GM12801 (cell line): Measurements from ENCODE around the gene HOXA3.

Source experiments
- TF ChIP-seq, protein P1 (sequence below): IDR thresholded peaks from one replicate; pipeline ENCODE4 v1.5.1; 2011; ENCODE audit warnings: control low read depth; ENCODE audit not compliant: insufficient read length; ENCODE audit errors: extremely low read depth

The HOXA3 gene

GRCh38 chr7:27197137-27198042 lies 45.0 kb upstream of the HOXA3 start:
- TF ChIP-seq, protein P1, sequence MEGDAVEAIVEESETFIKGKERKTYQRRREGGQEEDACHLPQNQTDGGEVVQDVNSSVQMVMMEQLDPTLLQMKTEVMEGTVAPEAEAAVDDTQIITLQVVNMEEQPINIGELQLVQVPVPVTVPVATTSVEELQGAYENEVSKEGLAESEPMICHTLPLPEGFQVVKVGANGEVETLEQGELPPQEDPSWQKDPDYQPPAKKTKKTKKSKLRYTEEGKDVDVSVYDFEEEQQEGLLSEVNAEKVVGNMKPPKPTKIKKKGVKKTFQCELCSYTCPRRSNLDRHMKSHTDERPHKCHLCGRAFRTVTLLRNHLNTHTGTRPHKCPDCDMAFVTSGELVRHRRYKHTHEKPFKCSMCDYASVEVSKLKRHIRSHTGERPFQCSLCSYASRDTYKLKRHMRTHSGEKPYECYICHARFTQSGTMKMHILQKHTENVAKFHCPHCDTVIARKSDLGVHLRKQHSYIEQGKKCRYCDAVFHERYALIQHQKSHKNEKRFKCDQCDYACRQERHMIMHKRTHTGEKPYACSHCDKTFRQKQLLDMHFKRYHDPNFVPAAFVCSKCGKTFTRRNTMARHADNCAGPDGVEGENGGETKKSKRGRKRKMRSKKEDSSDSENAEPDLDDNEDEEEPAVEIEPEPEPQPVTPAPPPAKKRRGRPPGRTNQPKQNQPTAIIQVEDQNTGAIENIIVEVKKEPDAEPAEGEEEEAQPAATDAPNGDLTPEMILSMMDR = no peak

- TF ChIP-seq, protein P1 = no peak
Observed at GRCh38 chr7:27196287-27196767, 43.9 kb upstream of the HOXA3 start.

- TF ChIP-seq, protein P1 = no peak
Observed at GRCh38 chr7:27194686-27195379, 42.5 kb upstream of the HOXA3 start.

- TF ChIP-seq, protein P1 = no peak
Observed at GRCh38 chr7:27194002-27194352, 41.6 kb upstream of the HOXA3 start.

GRCh38 chr7:27193335-27194001 lies 41.1 kb upstream of the HOXA3 start:
- TF ChIP-seq, protein P1 = no peak

DNA sequence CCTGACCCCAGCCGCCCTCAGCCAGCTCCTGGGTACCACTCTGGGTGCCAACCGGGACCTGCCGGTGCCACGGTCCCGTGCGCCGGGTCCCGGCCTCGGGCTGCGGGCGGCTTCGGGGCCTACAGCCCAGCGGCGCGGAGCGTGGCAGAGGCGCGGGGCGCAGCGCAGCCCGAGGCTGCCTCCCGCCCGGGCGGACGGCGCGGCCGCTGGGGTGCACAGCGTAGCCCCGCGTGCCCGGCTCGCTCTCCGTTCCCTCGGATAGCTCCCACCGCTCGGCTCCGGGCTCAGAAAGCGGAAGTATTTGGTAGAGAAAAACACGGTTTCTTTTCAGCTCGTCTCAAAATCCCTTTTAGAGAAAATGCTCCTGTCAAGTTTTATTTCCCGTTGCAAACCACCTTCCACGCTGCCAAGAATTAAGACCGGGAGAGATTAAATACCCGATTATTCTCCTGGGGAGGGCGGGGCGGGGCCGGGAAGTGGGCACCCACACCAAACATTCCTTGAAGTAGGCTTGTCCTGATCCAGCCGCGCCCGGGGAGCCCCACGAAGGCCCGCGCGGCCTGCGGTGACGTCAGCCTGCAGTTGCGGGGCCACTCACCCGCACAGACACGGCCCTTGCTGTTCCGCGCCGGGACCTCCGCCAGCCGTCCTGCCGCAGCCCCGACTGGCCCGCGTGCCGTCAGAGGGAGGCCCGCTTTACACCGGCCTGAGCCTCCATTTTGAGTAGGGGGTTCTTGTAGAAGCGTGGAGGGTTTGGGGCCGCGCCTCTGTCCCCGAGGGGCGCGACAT lies 40.4 kb upstream of the HOXA3 start:
- TF ChIP-seq, protein P1 = no peak
